Measurements from ENCODE around the gene BRD4.

Gene BRD4

DNA sequence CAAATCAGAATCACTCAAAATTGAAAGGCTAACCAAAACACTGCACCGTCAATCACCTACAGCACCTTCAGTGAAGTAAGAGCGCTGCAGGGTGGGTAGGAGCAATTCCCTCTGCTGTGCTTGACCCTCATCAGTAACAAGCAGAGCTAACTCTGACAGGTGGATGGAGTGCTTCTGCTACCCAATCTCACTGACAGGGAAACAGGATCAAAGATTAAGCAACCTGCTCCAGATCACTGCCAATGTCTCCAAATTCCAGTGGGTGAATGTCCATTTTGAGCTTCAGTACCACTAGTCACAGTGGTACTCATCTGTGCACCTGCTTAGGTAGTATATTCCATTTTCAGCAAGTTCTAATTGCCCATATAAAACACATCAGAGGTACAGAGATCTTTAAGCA, 25.2 kb downstream of the BRD4 start:
- no peak for DNase-seq

DNA sequence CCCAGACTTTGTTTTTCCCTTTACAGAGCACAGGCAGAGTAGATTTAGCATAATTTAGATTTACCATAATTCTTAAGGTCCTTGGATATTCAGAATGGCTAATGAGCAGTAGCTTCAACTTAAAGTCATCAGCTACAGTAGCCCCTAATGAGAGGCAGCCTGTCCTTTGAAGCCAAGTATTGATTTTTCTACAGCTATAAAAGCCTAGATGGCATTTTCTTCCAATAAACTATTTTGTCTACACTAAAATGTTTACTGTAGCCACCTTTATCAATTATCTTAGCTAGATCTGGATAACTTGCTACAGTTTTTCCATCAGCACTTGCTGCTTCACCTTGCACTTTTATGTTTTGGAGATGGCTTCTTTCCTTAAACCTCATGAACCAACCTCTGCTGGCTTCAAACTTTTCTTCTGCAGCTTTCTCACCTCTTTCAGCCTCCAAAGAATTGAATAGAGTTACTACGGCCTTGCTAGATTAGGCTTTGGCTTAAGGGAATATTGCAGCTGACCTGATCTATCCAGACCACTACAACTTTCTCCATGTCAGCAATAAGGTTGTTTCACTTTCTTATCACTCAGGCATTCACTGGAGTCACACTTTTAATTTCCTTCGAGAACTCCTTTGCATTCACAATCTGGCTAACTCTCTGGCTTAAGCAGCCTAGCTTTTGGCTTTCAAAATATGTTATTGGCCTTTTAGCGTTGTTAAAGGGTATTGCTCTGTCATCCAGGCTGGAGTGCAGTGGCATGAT, 26.6 kb downstream of the BRD4 start:
- DNase-seq = no peak

DNA sequence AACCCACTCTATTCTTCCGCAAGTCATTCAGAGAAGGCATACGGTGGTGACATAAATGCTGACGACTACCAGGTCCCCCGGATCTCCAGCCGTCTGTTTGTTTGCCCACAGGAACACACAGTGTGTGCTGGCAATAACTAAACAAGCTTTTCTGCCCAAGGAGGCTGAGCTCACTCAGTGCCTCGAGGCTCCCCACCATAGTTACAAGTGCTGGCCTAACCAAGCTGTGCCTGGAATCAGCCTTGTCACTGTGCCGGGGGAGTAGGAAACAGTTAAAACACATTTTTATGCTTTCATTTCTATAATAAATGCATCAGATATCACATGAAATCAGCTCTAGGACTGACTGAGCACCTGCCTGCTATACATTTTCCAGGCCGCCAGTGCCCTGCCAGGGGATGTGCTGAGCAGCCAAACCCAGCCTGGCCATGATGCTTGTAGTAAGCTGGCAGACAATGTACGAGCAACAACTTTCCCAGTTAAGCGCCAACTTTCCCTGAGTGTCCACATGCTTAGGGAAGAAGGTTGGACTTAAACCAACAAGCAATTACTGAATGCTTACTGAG, 28.1 kb downstream of the BRD4 start:
- no peak for DNase-seq

DNA sequence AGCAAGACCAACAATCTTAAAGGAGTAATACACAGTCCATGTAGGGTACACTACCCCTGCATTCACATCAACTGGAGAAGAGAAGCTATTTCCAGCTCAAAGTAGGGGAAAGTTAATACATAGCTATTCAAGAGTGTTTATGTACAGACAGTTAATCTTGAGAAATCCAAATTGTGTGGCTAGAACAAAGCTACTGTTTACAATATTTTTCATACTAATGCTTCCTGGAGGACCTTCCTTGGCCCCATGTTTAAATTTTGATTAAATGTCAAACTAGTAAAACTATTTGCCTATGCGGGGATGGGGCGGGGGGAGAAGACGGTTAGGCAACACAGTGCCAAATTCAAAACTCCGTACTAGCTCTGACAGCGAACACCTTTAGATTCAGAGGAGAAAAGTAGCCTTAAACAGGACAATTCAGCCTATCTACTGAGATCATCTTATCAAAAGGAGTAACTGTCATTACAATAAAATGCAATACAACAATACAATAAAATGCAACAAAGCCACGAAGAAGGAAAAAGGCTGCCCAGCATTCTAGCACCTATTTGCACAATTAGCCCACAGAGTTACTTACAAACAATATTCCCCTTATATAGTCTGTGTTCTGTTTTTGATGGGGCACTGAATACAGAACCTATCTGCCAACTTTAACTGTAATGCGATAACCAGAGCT, 29.1 kb downstream of the BRD4 start:
- DNase-seq = no peak

DNA sequence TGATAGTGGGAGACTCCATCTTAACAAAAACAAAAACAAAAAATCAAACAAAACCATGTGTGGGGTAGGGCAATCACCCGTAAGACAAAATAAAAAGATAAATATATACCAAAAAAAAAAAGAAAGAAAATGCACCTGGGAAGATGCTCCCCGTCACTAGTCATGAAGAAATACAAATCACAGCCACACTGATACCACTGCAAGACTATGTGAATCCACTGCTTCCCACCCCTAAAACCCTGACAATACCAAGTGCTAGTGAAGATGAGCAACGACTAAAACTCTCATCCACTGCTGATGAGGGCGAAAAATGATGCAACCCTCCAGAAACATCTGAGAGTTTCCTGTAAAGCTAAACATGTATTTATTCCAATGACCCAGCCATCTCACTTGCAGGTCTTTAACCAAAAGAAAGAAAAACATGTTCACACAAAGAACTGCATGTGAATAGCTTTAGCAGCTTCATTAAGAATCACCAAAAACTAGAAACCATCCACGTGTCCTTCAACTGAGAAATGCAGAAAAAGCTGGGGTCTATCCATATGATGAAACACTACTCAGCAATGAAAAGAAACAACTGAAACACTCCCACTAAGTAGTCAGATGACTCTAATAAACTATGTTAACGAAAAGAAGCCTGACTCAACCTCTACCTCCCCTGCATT, 31.7 kb downstream of the BRD4 start:
- peak; percentile 50 for DNase-seq

DNA sequence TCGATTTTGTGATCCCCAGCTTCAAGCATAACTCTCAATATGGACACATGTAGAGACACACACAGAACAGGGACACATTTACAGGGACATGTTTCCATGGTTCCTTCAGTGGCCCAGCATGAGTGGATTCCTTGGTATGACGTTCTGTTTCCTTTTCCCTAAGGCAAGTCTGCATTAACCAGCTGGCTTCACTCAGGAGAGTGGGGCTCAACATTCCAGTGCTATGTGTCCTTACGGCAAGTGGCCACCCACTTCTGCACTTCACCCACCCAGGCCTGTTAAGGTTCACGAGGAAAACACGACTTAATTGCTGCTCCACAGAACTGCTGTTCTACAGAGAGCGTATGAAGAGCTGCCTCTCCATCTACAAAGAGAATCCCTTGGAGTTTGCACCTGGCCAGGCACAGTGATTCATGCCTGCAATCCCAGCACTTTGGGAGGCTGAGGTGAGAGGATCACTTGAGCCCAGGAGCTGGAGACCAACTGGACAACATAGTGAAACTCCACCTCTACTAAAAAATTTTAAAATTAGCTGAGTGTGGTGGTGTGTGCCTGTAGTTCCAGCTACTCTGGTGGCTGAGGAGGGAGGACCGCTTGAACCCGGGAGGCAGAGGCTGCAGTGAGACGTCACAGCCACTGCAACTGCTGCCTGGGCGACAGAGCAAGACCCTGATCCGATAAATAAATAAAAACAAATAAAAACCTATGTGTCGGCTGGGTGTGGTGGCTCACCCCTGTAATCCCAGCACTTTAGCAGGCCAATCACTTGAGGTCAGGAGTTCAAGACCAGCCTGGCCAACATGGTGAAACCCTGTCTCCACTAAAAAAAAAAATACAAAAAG, 32.5 kb downstream of the BRD4 start:
- DNase-seq = no peak

DNA sequence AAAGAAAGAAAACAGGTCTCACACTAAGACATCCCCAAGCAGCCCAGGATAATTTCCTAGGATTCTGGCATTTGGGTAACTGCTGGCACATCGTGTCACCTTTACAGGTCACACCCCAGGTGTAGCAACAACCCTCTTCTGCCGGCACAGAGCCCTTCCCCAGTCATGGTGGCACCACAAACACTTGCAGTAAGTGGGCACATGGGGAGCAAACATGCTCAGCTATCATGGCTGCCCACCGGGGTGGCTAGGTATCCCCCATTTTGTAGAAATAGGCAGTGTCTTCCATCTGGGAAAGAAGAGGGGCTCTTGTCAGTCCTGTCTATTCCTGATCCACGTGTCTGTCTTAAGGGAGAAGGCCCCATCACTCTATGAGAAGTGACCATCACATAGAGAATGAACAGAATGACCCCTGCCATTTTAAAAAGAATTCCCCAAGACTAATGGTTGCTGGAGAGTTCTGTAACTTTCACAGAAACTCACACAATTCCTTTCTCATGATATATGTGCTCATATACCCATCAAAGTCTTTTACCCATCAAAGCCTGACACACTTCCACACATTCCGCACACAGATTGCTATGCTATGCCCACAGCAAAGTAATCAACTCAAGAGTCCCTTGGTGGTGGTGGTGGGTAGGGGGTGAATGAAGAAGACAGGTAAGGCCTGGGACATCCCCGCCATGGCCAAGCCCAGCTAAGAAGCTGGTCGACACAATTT, 33.3 kb downstream of the BRD4 start:
- no peak for DNase-seq

DNA sequence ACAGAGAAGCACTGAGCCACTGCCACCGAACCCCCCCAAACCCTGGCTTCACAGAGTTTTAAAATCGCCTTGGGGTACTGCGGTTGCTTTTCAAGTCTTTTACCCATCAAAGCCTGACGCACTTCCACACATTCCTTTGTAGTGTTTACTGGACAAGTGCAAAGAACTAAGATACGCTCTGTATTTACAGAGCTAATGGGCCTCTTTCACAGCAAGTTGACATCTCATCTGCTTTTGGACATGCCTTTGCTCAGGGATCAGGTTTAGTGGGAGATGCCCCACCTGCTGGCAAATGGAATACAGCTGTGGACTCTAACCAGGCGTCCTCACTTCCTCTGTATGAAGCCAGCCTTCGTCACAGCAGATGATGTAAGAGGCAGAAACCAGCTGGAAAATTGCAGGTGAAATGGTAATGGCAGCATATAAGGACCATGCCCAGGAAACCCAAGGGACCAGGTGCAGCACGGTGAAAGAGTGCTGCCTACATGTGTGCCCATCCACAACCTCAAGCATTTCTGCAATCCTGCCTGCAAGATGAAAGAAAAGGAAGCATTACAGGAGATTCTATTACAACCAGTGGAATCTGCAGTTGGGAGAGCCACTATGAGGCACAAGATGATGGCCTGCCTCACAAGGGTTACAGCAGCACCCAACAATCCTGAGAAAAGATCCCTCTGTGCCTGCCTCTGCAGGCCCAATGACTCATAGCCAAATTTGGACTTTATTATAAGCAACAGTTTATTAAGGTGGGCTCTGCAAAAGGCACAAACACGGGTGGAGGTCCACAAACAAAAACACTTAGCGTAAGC, 34.7 kb downstream of the BRD4 start:
- peak; percentile 33 for DNase-seq

DNA sequence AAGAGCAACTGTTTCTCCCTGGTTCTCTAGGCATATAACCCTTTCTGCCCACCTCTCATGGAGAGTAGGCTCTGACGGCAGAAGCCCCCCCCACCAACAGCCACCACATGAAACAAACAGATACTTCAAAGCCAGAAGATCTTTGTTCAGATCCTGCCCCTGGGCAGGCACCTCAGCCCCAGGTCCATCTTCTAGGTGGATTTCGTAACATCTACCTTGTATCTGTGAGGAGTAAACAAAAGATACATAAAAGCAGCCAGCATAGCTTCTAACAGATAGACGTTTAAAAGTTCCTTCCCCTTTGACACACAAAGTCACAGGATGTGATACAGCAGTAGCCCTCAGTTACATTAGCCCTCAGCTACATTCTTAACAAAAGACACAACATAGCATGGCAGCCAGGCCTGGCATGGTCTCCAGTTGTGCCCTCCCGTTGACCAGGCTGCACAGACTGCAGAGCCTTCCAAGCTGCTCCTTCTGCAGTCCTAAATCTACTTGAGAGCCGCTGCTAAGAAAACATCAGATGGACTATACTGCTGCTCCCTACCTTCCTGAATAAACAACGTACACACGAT, 35.4 kb downstream of the BRD4 start:
- no peak for DNase-seq

DNA sequence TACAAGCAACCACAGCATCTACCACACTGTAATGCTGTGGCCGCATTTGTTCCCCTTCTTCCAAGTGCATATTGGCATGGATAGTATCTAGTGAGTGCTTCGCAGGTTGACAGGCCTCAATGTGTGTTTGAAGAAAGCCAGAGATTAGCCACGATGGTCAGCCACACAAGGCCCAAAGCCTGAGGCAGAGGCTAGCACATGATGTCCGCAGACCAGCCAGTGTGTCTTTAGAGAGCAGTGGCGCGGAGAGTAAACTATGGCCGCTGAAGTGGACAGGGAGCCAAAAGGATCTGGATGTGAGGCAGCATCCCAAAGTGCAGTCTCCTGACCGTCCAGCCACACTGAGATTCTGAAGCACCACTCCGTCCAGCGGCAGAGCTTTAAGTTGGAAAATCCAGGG, 36.0 kb downstream of the BRD4 start:
- DNase-seq = no peak

DNA sequence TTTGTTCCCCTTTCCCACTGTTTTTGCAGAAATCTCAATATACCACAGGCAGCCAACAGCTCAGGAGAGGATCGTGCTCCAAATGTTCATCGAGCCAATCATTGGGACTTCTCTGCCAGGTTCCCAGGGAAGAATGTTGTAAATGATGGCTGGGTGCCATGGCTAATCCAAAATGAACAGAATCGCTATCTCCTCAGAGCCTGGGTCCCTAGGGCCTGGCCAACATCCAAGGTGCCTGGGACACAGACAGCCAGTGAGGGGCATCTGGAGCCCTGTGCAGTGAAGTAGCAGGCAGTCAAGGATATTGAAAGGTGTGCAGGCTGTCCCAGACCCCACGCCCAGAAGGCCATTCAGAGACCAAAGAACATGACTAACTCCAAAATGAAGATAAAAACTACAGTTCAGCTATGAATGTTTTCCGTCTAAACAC, 37.8 kb downstream of the BRD4 start:
- DNase-seq = no peak

DNA sequence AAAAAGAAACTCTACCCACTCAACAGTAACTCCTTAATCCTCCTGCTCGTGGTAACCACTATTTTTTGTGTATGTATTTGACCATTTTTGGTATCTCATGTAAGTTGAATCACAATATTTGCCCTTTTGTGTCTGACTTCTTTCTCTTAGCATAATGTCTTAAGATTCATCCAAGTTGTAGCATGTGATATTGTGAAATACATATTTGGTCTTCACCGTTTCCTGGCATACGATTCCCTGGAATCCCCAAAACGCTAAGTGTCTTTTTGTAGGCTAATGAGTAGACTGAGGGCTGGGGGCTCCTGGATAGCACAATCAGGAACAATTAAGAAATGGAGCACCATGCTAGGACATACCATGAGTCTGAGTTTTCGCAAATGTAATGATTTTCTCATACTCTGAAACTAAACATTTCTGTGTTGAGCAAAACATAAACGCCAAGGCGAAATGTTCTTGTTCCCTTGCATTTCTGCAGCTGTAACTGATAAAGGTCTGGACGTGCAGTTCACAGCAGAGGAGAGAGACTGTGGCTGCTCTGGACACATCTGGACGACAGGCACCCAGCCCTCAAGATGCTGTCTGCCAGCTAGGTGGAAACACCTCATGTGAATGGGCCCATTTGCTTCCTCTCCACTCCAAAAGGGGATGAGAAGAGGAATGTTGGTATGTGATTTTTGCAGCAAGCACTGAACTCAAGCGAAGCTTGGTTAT, 38.4 kb downstream of the BRD4 start:
- DNase-seq = no peak

DNA sequence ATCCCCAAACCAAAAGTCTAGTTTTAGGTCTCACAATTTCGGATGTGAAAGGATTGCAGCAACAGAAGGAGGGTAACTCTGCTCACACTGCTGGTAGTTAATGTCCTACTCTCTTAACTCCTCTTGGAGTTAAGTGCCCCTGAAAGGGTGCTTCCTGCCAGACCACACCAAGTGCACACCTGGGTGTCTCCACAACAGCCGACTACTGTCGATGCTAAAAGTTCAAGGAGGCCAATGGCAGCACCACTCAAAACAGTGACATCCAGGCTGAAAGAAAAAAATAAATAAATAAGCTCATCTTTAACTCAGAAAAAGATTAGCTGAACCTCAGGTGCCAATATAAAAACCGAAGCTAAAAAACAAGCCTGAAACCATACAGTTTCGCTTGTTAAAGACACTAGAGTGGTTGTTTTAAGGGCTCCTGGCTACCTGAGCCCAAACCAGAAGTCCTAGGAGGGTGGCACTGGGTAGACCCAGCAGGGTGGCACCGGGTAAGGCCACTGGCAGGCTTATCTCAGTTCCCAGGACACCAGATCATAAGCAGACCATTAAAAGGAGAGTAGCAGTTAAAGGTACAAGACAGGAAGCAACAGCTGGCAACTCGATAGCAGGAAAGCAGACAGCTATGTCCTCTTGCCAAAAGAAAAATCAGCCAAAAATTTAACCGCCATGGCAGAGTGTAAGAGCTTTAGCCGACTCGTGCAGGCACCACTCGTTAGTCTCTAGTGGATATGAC, 39.3 kb downstream of the BRD4 start:
- DNase-seq = no peak

DNA sequence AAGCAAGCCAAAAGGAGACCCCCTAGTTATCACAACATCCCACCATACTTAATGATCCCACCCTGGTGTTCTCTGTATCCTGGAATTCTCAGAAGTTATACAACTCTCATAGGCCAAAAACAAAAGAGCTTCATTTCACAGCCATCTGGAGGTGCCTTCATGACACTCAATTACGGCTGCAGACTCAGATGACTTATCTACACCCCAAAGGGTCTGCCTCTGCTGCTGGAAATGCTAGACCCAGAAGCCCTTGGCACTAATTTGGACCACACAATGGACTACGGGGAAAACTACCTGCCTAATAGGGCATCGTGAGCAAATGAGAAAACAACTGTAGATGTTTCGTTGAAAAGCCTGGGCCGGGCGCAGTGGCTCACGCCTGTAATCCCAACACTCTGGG, 40.2 kb downstream of the BRD4 start:
- no peak for DNase-seq

DNA sequence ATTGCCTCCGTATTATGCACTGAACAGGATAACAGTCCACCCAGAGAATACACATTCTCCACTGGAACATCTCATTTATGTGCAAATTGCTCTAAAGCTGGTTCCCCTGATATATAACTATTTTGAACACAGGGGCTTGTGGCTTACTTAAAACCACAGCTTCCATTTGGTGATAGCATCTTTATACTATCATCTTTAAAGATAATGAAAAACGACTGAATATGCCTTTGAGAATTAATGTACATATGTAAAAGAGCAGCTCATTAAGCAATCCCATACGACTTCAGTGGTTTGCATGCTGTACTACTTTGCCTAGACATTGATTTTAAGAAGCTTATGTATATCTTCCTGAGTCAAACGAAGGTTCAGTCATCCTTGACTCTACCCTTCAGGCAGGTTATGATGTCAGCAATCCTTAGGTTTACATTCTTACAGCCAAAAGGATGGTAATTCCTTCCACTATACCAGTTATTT, 40.8 kb downstream of the BRD4 start:
- no peak for DNase-seq

DNA sequence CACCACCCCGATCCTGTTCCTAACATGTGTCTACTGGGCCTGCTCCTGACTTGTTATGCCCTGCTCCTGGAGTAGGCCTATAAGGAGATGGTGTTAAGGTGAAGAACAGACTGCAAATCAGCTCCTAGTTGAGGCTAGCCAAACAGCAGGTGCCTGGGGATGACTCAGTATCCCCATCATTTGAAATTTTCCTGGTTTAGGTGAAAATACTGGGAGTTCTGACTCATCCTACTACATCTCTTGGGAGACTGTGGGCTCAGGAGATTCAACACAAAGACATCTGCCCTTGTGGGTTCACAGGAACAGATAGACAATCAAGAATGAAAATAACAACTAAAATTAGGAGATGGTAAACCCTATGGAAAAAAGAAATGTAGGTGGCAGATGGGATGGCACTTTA, 41.2 kb downstream of the BRD4 start:
- no peak for DNase-seq

DNA sequence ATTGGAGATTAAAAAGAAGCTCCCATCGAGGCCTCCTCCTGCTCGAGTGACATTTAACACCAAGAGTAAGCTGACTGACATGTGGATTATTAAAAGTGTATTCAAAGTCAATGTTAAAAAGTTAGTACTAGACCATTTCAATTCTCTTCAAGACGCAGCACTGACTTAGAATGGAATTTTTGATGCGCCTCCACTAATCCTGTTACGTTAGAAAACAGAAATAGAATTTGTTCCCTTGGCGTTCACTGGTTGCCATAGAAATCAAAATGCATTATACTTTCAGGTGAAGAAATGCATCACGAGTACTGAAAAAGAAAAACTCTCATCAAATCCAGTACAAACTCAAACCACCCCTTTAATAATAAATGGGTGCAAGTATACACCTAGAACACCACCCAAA, 42.2 kb downstream of the BRD4 start:
- DNase-seq = no peak

DNA sequence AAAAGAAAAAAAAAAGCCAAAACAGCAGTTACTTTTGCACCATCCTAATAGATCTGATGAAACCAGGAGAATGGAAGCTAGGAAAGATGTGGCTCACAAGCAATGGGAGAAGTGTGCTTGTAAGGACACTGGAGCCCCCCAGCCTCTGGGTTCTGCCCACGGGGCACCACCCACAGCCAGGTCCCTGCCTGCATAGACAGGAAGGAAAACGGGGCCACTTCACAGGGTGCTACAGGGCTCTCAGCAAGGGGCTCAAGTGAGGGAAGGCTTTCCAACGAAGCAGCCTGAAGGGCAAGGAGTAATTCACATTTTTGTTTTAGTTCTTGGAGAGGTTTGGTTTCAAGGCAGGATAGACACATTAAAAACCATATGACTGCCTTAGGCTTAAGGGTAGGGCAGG, 42.7 kb downstream of the BRD4 start:
- DNase-seq = no peak
